GM12878 (cell line): ENCODE measurements around the gene TREM1. TPM values are rescaled to one million over a fixed set of nuclear protein-coding genes. Genes with fewer than 3 reads are reported as not detected.

ENCODE experiments used
- ATAC-seq: fragments of 200-7000 bp; cut with Tn5 transposase; 3 replicates; pipeline ENCODE4 v1.9.1; 2020; ENCODE audit warnings: mild to moderate bottlenecking, moderate library complexity
- BruUV-seq: library from RNA; stranded (reverse); fragments of 400-500 nt; replicated peaks from 2 replicates; lab custom pipeline; 2021; lab: Mats Ljungman, UMichigan
- CTCF ChIA-PET: fragments of 300-600 bp; sonication (Branson Sonifier 250); formaldehyde crosslinking; extraction: SDS; loops from one replicate; lab custom pipeline; 2021; ENCODE audit warnings: inconsistent platforms; lab: Yijun Ruan, JAX
- POLR2A ChIA-PET: fragments of 350-600 bp; formaldehyde crosslinking; extraction: SDS; loops from one replicate; lab custom pipeline; 2021; ENCODE audit warnings: inconsistent platforms; lab: Charles Lee
- RAD21 ChIA-PET: fragments of 300-600 bp; sonication (Branson Sonifier 250); formaldehyde crosslinking; loops from one replicate; lab custom pipeline; 2023; ENCODE audit warnings: antibody characterized with exemption; ENCODE audit not compliant: unreplicated experiment; lab: Charles Lee
- SMC1A ChIA-PET: fragments of 300-600 bp; sonication (Branson Sonifier 250); formaldehyde crosslinking; loops from one replicate; lab custom pipeline; 2023; ENCODE audit not compliant: unreplicated experiment, uncharacterized antibody; lab: Charles Lee
- DNase-seq: peaks from one replicate; pipeline ENCODE4 v3.0.0-alpha.2; 2011; ENCODE audit warnings: low read depth, low spot score
- FAIRE-seq: peaks from 3 replicates; lab custom pipeline; 2011; peaks lifted over from hg19 to GRCh38; lab: Jason Lieb, UNC
- H2AFZ ChIP-seq: 2 replicates; pipeline ENCODE4 v1.6.0; 2011; ENCODE audit warnings: low read depth, low read length, control low read depth; ENCODE audit not compliant: control insufficient read depth
- H3K27ac ChIP-seq: 2 replicates; pipeline ENCODE4 v1.5.1; 2011; ENCODE audit warnings: control low read depth; ENCODE audit not compliant: control insufficient read depth, insufficient read depth
- H3K27me3 ChIP-seq, 2 experiments: replicated peaks in 1 of 2; 2 replicates each; pipeline versions ENCODE4 v1.6.0 to v1.6.1; 2011; ENCODE audit warnings: low read length in 1 of 2; ENCODE audit not compliant: control insufficient read depth in 2 of 2, insufficient read depth in 2 of 2
- H3K36me3 ChIP-seq, 2 experiments: 2 replicates each; pipeline ENCODE4 v1.5.1; 2011; ENCODE audit warnings: low read length in 1 of 2; ENCODE audit not compliant: control insufficient read depth in 2 of 2, insufficient read depth in 2 of 2
- H3K4me1 ChIP-seq: 2 replicates; pipeline ENCODE4 v1.6.1; 2011; ENCODE audit warnings: mild to moderate bottlenecking, low read length, moderate library complexity, mixed read lengths; ENCODE audit not compliant: control insufficient read depth, insufficient read depth
- H3K4me2 ChIP-seq: 2 replicates; pipeline ENCODE4 v1.6.0; 2011; ENCODE audit warnings: control low read depth; ENCODE audit not compliant: control insufficient read depth, insufficient read depth
- H3K4me3 ChIP-seq: fragments of 200-600 bp; sonication (generic); 2 replicates; pipeline ENCODE4 v1.5.1; 2016
- H3K79me2 ChIP-seq: 2 replicates; pipeline ENCODE4 v1.6.0; 2011; ENCODE audit warnings: low read length; ENCODE audit not compliant: control insufficient read depth, insufficient read depth
- H3K9ac ChIP-seq: 2 replicates; pipeline ENCODE4 v1.8.0; 2011; ENCODE audit warnings: low read length, control low read depth, mixed read lengths; ENCODE audit not compliant: control insufficient read depth, insufficient read depth
- H3K9me3 ChIP-seq: replicated peaks from 3 replicates; pipeline ENCODE4 v1.5.1; 2011; ENCODE audit warnings: mild to moderate bottlenecking, low read length; ENCODE audit not compliant: control insufficient read depth, insufficient read depth
- H4K20me1 ChIP-seq: 2 replicates; pipeline ENCODE4 v1.6.0; 2011; ENCODE audit not compliant: control insufficient read depth, insufficient read depth
- BRCA1 ChIP-seq: IDR thresholded peaks from 2 replicates; pipeline ENCODE4 v1.6.1; 2011; ENCODE audit warnings: low read depth, low read length, improper control_type of control experiment
- CBX5 ChIP-seq: sonication (generic); IDR thresholded peaks from 2 replicates; pipeline ENCODE4 v1.6.1; 2016; ENCODE audit warnings: low read depth, moderate library complexity, mild to moderate bottlenecking, inconsistent platforms
- FOXK2 ChIP-seq: fragments of 450-650 bp; IDR thresholded peaks from 2 replicates; pipeline ENCODE4 v1.6.1; 2017; ENCODE audit warnings: mild to moderate bottlenecking, moderate library complexity
- HDAC2 ChIP-seq: fragments of 200-600 bp; sonication (generic); IDR thresholded peaks from 2 replicates; pipeline ENCODE4 v1.6.1; 2017
- IRF4 ChIP-seq: IDR thresholded peaks from 2 replicates; pipeline ENCODE4 v1.6.1; 2011; ENCODE audit warnings: low read depth, low read length
- MEF2B ChIP-seq: fragments of 450-650 bp; IDR thresholded peaks from 2 replicates; pipeline ENCODE4 v1.6.1; 2018; ENCODE audit warnings: mild to moderate bottlenecking, moderate library complexity; ENCODE audit not compliant: partially characterized antibody, poor library complexity, severe bottlenecking
- MLLT1 ChIP-seq: fragments of 450-650 bp; IDR thresholded peaks from 2 replicates; pipeline ENCODE4 v1.6.1; 2016; ENCODE audit warnings: mild to moderate bottlenecking
- PKNOX1 ChIP-seq: fragments of 450-650 bp; IDR thresholded peaks from 2 replicates; pipeline ENCODE4 v1.6.1; 2016; ENCODE audit warnings: mild to moderate bottlenecking
- STAT3 ChIP-seq: IDR thresholded peaks from 2 replicates; pipeline ENCODE4 v1.6.1; 2011; ENCODE audit warnings: low read depth, low read length, improper control_type of control experiment
- TAF1 ChIP-seq: IDR thresholded peaks from 2 replicates; pipeline ENCODE4 v1.6.1; 2011; ENCODE audit warnings: mild to moderate bottlenecking, low read depth, low read length, borderline replicate concordance
- TCF12 ChIP-seq: IDR thresholded peaks from 2 replicates; pipeline ENCODE4 v1.6.1; 2011; ENCODE audit warnings: low read depth, mild to moderate bottlenecking, low read length
- ZNF217 ChIP-seq: fragments of 450-650 bp; IDR thresholded peaks from 2 replicates; pipeline ENCODE4 v1.6.1; 2017; ENCODE audit warnings: antibody characterized with exemption, mild to moderate bottlenecking
- ZNF384 ChIP-seq: IDR thresholded peaks from 2 replicates; pipeline ENCODE4 v1.6.1; 2012; ENCODE audit warnings: low read depth, mild to moderate bottlenecking, low read length, improper control_type of control experiment, borderline replicate concordance
- ZNF622 ChIP-seq: fragments of 450-650 bp; IDR thresholded peaks from 2 replicates; pipeline ENCODE4 v1.6.1; 2017; ENCODE audit warnings: mild to moderate bottlenecking, inconsistent platforms
- WGBS: methylation state at CpG from one replicate; pipeline ENCODE4 v1.1.6; 2016; ENCODE audit warnings: low lambda C conversion rate; ENCODE audit not compliant: insufficient replicate concordance, insufficient coverage; ENCODE audit errors: missing lambda C conversion rate; 5-methylcytosine and 5-hydroxymethylcytosine counted together
- in situ Hi-C: fragments of 300-500 bp; cut with MboI; formaldehyde crosslinking; loops from 9 replicates; pipeline ENCODE4 v1.14.3; 2018; ENCODE audit warnings: mixed read lengths
- intact Hi-C: fragments of 100-400 bp; cut with micrococcal nuclease; formaldehyde crosslinking; loops from one replicate; pipeline ENCODE4 v1.14.2; 2022; ENCODE audit not compliant: unreplicated experiment
- polyA plus RNA-seq, 11 experiments: library from polyadenylated mRNA; depleted of rRNA in 4 of 11; unstranded in 6 of 11; stranded (reverse) in 5 of 11; fragments of >200 nt; fragmentation: Nextera tagmentation in 4 of 11; fragmentation: Illumina TruSeq in 1 of 11; extraction: Ambion mirVana in 4 of 11; extraction: Trizol in 1 of 11; gene quantifications; 1 replicate in 1 of 11; 2 replicates in 10 of 11; pipeline versions ENCODE4 v1.2.1 to v1.2.3, GENCODE V29; 2011 to 2016; ENCODE audit warnings: inconsistent platforms in 2 of 11, missing spikeins in 2 of 11, low read depth in 1 of 11
- total RNA-seq, 4 experiments: library from RNA; depleted of rRNA in 3 of 4; stranded (reverse); fragments of >200 nt in 3 of 4; fragmentation: Illumina TruSeq in 1 of 4; extraction: Trizol in 1 of 4; gene quantifications; 2 replicates each; pipeline versions ENCODE4 v1.2.1 to v1.2.3, GENCODE V29; 2013 to 2021
- TF ChIP-seq, protein P1 (sequence below): fragments of 450-650 bp; IDR thresholded peaks from 2 replicates; pipeline ENCODE4 v1.6.1; 2017; ENCODE audit warnings: mild to moderate bottlenecking, low read depth, inconsistent platforms; ENCODE audit not compliant: poor library complexity, severe bottlenecking
- TF ChIP-seq, protein P2 (sequence below): fragments of 450-650 bp; formaldehyde crosslinking; IDR thresholded peaks from 2 replicates; pipeline ENCODE4 v1.5.0; 2022; ENCODE audit warnings: mild to moderate bottlenecking, missing genetic modification characterization

TREM1 gene
- total and polyA plus RNA-seq, 10 of the 15 experiments (the other 5 are each of a cell fraction or from before 2014, with no cell fraction given): 0.09 to 2.6 (median 0.28) TPM; not detected in 2

DNA sequence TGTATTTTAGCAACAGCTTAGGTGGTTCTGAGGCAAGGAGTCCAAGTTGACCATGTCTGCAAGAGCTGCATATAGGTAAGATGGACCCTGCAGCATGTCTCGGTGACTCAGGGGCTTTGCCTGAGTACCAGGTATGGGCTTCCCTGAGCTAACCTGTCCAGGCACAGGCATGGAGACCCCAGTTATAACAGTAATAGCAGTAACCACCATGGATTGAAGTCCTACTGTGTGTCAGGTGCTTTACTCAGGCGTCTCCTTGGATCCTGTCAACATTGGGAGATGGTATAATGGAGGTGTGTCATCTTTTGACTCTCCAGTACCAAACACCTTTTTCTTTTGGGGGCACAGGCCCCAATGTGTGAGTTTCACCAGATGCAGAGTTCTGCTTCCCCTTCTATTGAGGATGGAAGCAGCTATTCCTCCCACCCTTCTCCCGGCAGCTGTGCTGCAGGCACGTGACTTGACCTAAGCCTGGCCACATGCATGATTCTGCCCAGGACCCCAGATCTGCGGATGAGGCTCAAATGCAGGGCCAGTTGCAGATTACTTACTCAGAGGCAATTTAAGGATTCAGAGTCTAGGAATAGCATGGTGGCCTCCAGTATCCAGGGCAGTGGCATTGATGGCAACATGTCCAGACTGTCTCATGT, 13.8 kb downstream of the TREM1 start:
- in situ Hi-C loops (no loop called here), intact Hi-C loops (no loop called here)
- WGBS: 44% methylated on average over 5 of the region's 5 CpGs
- Histone ChIP-seq H3K9ac (no peak overlapping the region), H3K27ac (no peak overlapping the region), H3K4me2 (no peak overlapping the region), H3K9me3 (no peaks in the 10 kb centered on the region), H3K36me3 (no peaks in the 10 kb centered on the region), H4K20me1 (no peaks in the 10 kb centered on the region), H3K4me1 (no peaks in the 10 kb centered on the region), H3K4me3 (no peak overlapping the region), H3K27me3 (no peaks in the 10 kb centered on the region; a peak in 1 of 4 replicates), H3K79me2 (no peaks in the 10 kb centered on the region), H2AFZ (no peak overlapping the region)
- SMC1A ChIA-PET: interaction anchor here (0.6 kb wide), 1 partner anchor 13 kb away, joined by 3 read pairs; no protein-coding TSS in a partner anchor
- FAIRE-seq: no peak
- no peak for TF ChIP-seq ZNF384
- no peak for TF ChIP-seq MLLT1
- no peak for TF ChIP-seq PKNOX1
- TF ChIP-seq STAT3: no peak
- TF ChIP-seq MEF2B: no peak
- TF ChIP-seq HDAC2: no peak
- no peak for TF ChIP-seq IRF4
- no peak for TF ChIP-seq TAF1
- no peak for TF ChIP-seq FOXK2
- no peak for TF ChIP-seq CBX5
- no peak for TF ChIP-seq TCF12
- TF ChIP-seq, protein P1, sequence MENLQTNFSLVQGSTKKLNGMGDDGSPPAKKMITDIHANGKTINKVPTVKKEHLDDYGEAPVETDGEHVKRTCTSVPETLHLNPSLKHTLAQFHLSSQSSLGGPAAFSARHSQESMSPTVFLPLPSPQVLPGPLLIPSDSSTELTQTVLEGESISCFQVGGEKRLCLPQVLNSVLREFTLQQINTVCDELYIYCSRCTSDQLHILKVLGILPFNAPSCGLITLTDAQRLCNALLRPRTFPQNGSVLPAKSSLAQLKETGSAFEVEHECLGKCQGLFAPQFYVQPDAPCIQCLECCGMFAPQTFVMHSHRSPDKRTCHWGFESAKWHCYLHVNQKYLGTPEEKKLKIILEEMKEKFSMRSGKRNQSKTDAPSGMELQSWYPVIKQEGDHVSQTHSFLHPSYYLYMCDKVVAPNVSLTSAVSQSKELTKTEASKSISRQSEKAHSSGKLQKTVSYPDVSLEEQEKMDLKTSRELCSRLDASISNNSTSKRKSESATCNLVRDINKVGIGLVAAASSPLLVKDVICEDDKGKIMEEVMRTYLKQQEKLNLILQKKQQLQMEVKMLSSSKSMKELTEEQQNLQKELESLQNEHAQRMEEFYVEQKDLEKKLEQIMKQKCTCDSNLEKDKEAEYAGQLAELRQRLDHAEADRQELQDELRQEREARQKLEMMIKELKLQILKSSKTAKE: no peak
- TF ChIP-seq BRCA1: no peak
- no peak for TF ChIP-seq ZNF622
- no peak for TF ChIP-seq ZNF217
- TF ChIP-seq, protein P2, sequence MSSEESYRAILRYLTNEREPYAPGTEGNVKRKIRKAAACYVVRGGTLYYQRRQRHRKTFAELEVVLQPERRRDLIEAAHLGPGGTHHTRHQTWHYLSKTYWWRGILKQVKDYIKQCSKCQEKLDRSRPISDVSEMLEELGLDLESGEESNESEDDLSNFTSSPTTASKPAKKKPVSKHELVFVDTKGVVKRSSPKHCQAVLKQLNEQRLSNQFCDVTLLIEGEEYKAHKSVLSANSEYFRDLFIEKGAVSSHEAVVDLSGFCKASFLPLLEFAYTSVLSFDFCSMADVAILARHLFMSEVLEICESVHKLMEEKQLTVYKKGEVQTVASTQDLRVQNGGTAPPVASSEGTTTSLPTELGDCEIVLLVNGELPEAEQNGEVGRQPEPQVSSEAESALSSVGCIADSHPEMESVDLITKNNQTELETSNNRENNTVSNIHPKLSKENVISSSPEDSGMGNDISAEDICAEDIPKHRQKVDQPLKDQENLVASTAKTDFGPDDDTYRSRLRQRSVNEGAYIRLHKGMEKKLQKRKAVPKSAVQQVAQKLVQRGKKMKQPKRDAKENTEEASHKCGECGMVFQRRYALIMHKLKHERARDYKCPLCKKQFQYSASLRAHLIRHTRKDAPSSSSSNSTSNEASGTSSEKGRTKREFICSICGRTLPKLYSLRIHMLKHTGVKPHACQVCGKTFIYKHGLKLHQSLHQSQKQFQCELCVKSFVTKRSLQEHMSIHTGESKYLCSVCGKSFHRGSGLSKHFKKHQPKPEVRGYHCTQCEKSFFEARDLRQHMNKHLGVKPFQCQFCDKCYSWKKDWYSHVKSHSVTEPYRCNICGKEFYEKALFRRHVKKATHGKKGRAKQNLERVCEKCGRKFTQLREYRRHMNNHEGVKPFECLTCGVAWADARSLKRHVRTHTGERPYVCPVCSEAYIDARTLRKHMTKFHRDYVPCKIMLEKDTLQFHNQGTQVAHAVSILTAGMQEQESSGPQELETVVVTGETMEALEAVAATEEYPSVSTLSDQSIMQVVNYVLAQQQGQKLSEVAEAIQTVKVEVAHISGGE (CRISPR knock-in tag): no peak
- POLR2A ChIA-PET: no interaction called here
- RAD21 ChIA-PET: no interaction called here
- BruUV-seq: no TSS peak
- no peak for DNase-seq
- no peak for ATAC-seq
- CTCF ChIA-PET: no interaction called here
